Adipocyte (in vitro differentiated cells): ENCODE measurements around the gene FIS1.
A peak's percentile ranks its signal among the peaks of the same experiment; 100 is the strongest.
"Not testable (repeated sequence)": the region's sequence is repeated elsewhere in the genome, so short reads cannot be mapped to it uniquely, and the experiment has no call there.

Source experiments
- DNase-seq: peaks from one replicate; pipeline ENCODE4 v3.0.0-alpha.2; 2015; ENCODE audit warnings: low read depth
- H3K27me3 ChIP-seq: replicated peaks from 2 replicates; pipeline ENCODE4 v1.7.0; 2013; ENCODE audit warnings: mild to moderate bottlenecking, low read length, moderate library complexity; ENCODE audit not compliant: control insufficient read depth, insufficient read depth
- H3K36me3 ChIP-seq: 2 replicates; pipeline ENCODE4 v1.7.0; 2013; ENCODE audit warnings: low read length, mild to moderate bottlenecking, moderate library complexity; ENCODE audit not compliant: control insufficient read depth, insufficient read depth, severe bottlenecking
- H3K4me1 ChIP-seq: 2 replicates; pipeline ENCODE4 v1.7.0; 2013; ENCODE audit warnings: mild to moderate bottlenecking, low read length, moderate library complexity; ENCODE audit not compliant: control insufficient read depth, insufficient read depth
- H3K4me3 ChIP-seq: 2 replicates; pipeline ENCODE4 v1.7.0; 2013; ENCODE audit warnings: mild to moderate bottlenecking, low read length, moderate library complexity
- H3K9ac ChIP-seq: 2 replicates; pipeline ENCODE4 v1.7.0; 2013; ENCODE audit warnings: mild to moderate bottlenecking, low read length, moderate library complexity
- H3K9me3 ChIP-seq: 2 replicates; pipeline ENCODE4 v1.7.0; 2013; ENCODE audit warnings: mild to moderate bottlenecking, low read length, moderate library complexity; ENCODE audit not compliant: control insufficient read depth

Gene FIS1

GRCh38 chr7:101280912-101281311 lies 36.0 kb upstream of the FIS1 start:
- H3K9ac ChIP-seq, DNase-seq, H3K4me1 ChIP-seq, H3K9me3 ChIP-seq, H3K4me3 ChIP-seq, H3K36me3 ChIP-seq: not testable (repeated sequence)
- H3K27me3 ChIP-seq: peaks cover 30% of the 10 kb centered on the region

DNA sequence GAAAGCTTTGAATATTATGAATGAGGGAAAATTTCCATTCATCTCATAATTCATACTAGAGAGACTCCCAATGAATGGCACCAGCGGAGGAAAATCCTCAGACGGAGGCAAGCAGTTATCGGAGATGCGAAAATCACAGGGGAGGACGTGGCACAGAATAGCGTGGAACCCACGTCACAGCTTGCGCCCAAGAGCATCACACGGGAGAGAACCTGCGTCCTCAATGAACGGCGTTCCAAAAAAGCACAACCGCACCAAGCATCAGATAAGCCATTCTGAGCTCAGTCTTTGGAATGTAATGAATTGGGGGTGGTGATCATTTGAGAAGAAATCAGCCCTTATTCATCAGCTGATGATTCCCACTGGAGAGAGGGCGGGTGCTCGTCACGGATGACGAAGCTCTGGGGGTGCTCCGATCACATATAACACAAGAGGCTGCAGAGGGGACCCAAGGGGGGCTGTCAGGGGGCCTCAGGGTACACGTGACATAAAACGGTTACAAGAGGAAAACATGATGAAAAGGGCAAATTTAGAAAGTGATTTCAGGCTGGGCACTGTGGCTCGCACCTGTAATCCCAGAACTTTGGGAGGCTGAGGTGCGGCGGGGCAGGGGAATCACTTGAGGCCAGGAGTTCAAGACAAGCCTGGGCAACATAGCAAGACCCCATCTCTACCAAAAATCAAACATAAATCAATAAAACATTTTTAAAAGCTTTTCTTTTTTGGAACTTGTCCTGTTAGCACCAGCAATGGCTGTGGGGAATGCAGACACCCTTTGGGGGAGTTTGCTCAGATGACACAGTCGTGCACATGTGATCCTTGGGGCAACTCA lies 33.8 kb upstream of the FIS1 start:
- Histone ChIP-seq H3K9me3 (no peaks in the 10 kb centered on the region), H3K4me1 (no peaks in the 10 kb centered on the region), H3K4me3 (no peak overlapping the region), H3K36me3 (no peaks in the 10 kb centered on the region), H3K27me3 (peaks cover 34% of the 10 kb centered on the region), H3K9ac (no peak overlapping the region)
- no peak for DNase-seq

- H3K9me3 ChIP-seq: no peaks in the 10 kb centered on the region
- H3K4me3 ChIP-seq: no peak overlapping the region
- DNase-seq: no peak
- H3K9ac ChIP-seq: no peak overlapping the region
- peaks cover 45% of the 10 kb centered on the region for H3K27me3 ChIP-seq
- H3K4me1 ChIP-seq: no peaks in the 10 kb centered on the region
- no peaks in the 10 kb centered on the region for H3K36me3 ChIP-seq
These were observed 32.3 kb upstream of the FIS1 start for GRCh38 chr7:101277155-101277554.

DNA sequence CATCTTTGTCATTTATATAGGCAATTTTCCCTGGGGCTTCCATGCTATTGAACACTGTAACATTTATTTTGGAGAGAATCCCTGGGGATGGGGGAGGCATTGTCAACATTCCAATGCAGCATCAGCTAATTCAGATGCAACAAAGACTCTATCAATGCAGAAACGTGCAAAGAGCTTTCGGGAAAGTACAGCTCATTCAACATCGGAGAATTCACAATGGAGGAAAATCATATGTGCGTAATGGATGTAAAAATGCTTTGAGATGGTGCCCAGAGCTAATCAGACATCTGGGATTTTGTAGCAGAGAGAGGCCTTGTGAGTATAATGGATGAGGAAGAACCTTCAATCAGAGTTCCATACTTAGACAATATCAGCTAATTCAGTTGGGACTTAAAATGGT lies 28.3 kb upstream of the FIS1 start:
- Histone ChIP-seq H3K4me1 (no peaks in the 10 kb centered on the region), H3K27me3 (peaks cover 28% of the 10 kb centered on the region), H3K9ac (no peak overlapping the region), H3K9me3 (no peaks in the 10 kb centered on the region), H3K4me3 (no peak overlapping the region), H3K36me3 (no peaks in the 10 kb centered on the region)
- DNase-seq: no peak

- H3K4me1 ChIP-seq: no peaks in the 10 kb centered on the region
- H3K9me3 ChIP-seq: no peaks in the 10 kb centered on the region
- H3K36me3 ChIP-seq: no peaks in the 10 kb centered on the region
- no peak overlapping the region for H3K4me3 ChIP-seq
- no peak for DNase-seq
- no peak overlapping the region for H3K9ac ChIP-seq
- peaks cover 15% of the 10 kb centered on the region for H3K27me3 ChIP-seq
These were observed 26.1 kb upstream of the FIS1 start for GRCh38 chr7:101271021-101271420.

DNA sequence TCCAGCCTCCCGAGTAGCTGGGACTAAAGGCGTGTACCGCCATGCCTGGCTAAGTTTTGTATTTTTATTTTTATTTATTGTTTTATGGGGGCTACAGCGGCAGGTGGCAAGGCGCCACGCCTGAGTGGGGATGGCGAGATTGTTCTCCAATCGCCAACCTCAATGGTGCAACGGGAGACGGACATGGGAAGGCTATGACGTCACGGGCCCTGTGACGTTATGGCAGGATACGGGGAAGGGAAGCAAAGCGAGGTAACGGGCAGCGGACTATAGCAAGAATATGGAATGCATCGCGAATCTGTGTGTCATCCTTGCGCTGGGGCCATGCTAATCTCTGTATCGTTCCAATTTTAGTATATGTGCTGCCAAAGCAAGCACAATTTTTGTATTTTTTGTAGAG lies 24.8 kb upstream of the FIS1 start:
- Histone ChIP-seq H3K4me3 (no peak overlapping the region), H3K9ac (no peak overlapping the region), H3K27me3 (peaks cover 11% of the 10 kb centered on the region), H3K9me3 (no peaks in the 10 kb centered on the region), H3K36me3 (no peaks in the 10 kb centered on the region), H3K4me1 (no peaks in the 10 kb centered on the region)
- DNase-seq: no peak

DNA sequence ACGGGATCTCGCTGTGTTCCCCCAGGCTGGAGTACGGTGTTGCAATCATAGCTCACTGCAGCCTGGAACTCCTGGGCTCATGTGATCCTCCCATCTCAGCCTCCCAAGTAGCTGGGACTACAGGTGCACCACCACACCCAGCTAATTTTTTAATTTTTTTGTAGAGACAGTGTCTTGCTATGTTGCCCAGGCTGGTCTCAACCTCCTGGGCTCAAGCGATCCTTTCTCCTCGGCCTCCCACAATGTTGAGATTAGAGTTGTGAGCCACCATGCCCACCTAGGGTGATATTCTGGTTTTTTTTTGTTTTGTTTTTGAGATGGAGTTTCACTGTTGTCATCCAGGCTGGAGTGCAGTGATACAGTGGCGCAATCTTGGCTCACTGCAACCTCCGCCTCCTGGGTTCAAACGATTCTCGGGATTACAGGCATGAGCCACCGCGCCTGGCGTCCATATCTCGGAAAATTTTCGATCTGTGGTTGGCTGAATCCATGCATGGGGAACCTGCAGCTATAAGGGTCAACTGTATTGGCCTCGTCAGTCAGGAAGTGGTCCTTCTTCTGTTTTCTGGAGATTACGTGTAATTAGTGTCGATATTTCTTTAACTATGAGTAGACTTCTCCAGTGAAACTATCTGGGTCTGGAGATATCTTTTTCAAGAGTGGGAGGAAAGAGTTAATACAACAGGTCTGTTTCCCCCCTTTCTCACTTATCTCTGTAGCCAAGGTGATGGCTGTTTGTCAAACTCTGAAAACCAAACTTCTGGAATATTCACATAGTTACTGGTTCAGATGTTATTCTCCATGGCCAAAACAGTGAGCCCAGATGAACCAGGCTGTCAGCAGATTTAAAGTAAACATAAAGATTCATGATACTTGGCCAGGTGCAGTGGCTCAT lies 21.0 kb upstream of the FIS1 start:
- H3K36me3 ChIP-seq: no peaks in the 10 kb centered on the region
- no peak for DNase-seq
- no peak overlapping the region for H3K9ac ChIP-seq
- H3K27me3 ChIP-seq: no peaks in the 10 kb centered on the region
- no peaks in the 10 kb centered on the region for H3K4me1 ChIP-seq
- no peak overlapping the region for H3K4me3 ChIP-seq
- no peaks in the 10 kb centered on the region for H3K9me3 ChIP-seq

DNA sequence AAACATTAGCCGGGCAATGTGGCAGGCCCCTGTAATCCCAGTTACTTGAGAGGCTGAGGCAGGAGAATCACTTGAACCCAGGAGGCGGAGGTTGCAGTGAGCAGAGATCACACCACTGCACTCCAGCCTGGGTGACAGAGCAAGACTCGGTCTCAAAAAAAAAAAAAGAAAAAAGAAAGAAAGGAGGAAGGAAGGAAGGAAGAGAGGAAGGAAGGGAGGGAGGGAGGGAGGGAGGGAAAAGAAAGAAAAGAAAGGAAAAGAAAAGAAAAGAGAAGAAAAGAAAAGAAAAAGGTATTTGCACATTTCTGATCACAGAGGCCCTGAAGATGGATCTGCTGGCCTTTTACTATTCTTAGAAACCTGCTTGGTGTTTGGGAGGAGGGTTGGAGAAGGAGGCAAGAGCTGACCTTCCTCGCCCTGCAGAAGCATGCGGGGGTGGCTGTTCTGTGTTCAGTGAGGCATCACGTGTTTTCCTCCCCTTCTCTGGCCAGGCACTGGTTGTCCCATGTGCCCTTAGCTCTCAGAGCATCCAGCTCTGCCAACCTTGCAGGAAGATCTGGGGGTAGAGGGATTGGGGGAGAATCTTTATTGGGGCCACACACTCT lies 19.3 kb upstream of the FIS1 start:
- not testable (repeated sequence) for H3K4me1 ChIP-seq, H3K4me3 ChIP-seq, H3K9me3 ChIP-seq, H3K9ac ChIP-seq, H3K27me3 ChIP-seq, H3K36me3 ChIP-seq
- peak; percentile 22 for DNase-seq

GRCh38 chr7:101258243-101258731 lies 13.4 kb upstream of the FIS1 start:
- Histone ChIP-seq H3K9me3 (no peaks in the 10 kb centered on the region), H3K36me3 (no peaks in the 10 kb centered on the region), H3K9ac (no peak overlapping the region), H3K27me3 (peaks cover 10% of the 10 kb centered on the region), H3K4me1 (no peaks in the 10 kb centered on the region), H3K4me3 (no peak overlapping the region)
- DNase-seq: no peak

- no peak overlapping the region for H3K9ac ChIP-seq
- peaks cover 10% of the 10 kb centered on the region for H3K27me3 ChIP-seq
- H3K9me3 ChIP-seq: no peaks in the 10 kb centered on the region
- H3K4me3 ChIP-seq: no peak overlapping the region
- no peaks in the 10 kb centered on the region for H3K36me3 ChIP-seq
- DNase-seq: no peak
- H3K4me1 ChIP-seq: peaks cover 8% of the 10 kb centered on the region
These were observed 10.9 kb upstream of the FIS1 start for GRCh38 chr7:101255796-101256195.

DNA sequence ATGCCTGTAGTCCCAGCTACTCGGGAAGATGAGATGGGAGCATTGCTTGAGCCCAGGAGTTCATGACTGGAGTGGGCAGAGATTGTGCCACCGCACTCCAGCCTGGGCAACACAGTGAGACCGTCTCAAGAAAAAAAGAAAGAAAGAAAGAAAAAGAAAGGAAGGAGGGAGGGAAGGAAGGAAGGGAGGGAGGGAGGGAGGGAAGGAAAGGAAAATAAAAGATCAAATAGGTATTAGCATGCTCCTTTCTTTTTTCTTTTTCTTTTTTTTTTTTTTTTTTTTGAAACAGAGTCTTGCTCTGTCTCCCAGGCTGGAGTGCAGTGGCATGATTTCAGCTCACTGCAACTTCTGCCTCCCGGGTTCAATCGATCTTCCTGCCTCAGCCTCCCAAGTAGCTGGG lies 8.3 kb upstream of the FIS1 start:
- not testable (repeated sequence) for DNase-seq, H3K9ac ChIP-seq, H3K9me3 ChIP-seq

More for the DNA sequence above, 8.3 kb upstream of the FIS1 start:
- not testable (repeated sequence) for H3K4me3 ChIP-seq, H3K36me3 ChIP-seq, H3K27me3 ChIP-seq
- H3K4me1 ChIP-seq: peaks cover 14% of the 10 kb centered on the region
